GM10248 (cell line): ENCODE results near the gene FAM3B.

ENCODE experiments used
- CTCF ChIA-PET: fragments of 300-600 bp; sonication (Branson Sonifier 250); formaldehyde crosslinking; extraction: SDS; loops from one replicate; lab custom pipeline; 2021; ENCODE audit warnings: antibody characterized with exemption; lab: Yijun Ruan, JAX
- POLR2A ChIA-PET: fragments of 350-650 bp; sonication (Branson Sonifier 250); formaldehyde crosslinking; extraction: SDS; loops from one replicate; lab custom pipeline; 2020; ENCODE audit warnings: antibody characterized with exemption; lab: Yijun Ruan, JAX
- DNase-seq: peaks from one replicate; pipeline ENCODE4 v3.0.0; 2012; ENCODE audit errors: extremely low spot score
- TF ChIP-seq, protein P1 (sequence below): IDR thresholded peaks from 2 replicates; pipeline ENCODE4 v1.5.1; 2012; ENCODE audit warnings: mild to moderate bottlenecking, low read depth; ENCODE audit errors: extremely low read depth, missing control alignments, control extremely low read depth

Gene FAM3B

DNA sequence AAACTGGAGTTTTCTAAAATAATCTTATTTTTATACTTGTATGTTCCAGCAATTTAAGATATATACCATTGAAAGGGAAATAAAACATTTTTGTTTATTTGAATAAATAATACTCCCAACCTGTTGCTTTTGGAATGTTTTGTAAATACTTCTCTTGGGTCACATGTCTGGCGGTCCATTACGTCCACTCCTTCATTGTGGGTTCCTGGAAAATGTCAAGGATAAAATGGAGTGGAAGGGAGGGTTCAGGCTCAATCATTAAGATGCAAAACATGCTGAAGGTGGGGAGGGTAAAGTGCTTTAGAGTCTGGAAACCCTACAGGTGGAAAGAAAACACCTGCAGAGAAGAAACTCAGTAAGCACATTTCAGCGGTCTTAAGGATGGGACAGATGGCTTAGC, 34.2 kb upstream of the FAM3B start:
- TF ChIP-seq, protein P1, sequence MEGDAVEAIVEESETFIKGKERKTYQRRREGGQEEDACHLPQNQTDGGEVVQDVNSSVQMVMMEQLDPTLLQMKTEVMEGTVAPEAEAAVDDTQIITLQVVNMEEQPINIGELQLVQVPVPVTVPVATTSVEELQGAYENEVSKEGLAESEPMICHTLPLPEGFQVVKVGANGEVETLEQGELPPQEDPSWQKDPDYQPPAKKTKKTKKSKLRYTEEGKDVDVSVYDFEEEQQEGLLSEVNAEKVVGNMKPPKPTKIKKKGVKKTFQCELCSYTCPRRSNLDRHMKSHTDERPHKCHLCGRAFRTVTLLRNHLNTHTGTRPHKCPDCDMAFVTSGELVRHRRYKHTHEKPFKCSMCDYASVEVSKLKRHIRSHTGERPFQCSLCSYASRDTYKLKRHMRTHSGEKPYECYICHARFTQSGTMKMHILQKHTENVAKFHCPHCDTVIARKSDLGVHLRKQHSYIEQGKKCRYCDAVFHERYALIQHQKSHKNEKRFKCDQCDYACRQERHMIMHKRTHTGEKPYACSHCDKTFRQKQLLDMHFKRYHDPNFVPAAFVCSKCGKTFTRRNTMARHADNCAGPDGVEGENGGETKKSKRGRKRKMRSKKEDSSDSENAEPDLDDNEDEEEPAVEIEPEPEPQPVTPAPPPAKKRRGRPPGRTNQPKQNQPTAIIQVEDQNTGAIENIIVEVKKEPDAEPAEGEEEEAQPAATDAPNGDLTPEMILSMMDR: no peak
- DNase-seq: no peak
- ChIA-PET CTCF (interaction anchor here (0.8 to 5.0 kb wide), 49 partner anchors 8 to 983 kb away, joined by 3 to 90 read pairs (median 5); partner anchors contain the start of gene MX1), POLR2A (interaction anchor here (1.1 kb wide), 1 partner anchor 87 kb away, joined by 3 read pairs; no protein-coding TSS in a partner anchor)

DNA sequence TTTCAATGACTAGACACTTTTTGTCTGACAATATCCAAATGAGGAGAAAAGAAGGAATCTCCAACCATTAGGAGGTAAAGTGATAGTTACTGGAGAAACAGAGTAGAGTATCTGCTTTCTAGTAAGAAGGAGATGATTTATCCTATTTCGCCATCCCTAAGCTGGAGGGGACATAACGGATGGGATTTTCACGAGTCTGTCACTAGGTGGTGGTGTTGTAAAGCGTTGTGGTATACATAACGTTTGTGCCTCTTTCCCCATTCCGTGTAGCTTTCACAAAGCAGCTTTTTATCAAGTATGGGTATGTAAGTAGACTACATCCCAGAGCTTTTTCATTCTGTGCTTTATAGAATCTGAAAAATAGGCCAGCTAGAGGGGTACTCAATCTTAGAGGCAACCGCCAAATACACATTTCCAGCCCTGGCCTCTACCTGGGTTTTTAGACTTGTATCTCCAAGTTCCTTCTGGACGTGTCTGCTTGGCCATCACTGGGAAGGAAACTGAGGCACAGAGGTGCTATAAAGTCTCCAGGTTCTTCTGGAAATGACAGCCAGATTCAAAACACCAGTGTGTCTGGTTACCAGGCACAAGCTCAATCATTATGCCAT, 33.3 kb upstream of the FAM3B start:
- DNase-seq: peak; percentile 77
- CTCF ChIA-PET: interaction anchor here (0.6 to 5.0 kb wide), 71 partner anchors 9 to 982 kb away, joined by 3 to 90 read pairs (median 5); partner anchors contain the start of genes FAM3B, MX1 and MX2
- POLR2A ChIA-PET: interaction anchor here (0.5 to 1.1 kb wide), 3 partner anchors 86 to 161 kb away, joined by 3 to 6 read pairs (median 3); partner anchors contain the start of gene MX1
- TF ChIP-seq, protein P1: peak; percentile 83

DNA sequence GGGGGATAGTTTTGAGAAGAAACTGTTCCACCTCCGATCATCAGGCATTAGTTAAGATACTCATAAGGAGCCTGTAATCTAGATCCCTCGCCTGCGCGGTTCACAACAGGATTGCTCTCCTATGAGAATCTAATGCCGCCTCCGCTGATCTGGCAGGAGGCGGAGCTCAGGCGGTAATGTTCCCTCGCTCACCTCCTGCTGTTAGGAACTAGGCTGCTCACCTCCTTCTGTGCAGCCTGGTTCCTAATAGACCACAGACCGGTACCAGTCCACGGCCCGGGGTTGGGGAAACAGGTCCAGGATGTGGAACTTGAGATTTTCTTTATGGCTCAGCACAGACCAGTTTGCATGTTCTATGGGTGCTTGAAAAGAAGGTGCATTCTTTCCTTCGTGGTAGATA, 27.2 kb upstream of the FAM3B start:
- DNase-seq: no peak
- TF ChIP-seq, protein P1: no peak
- CTCF ChIA-PET: no interaction called here
- POLR2A ChIA-PET: no interaction called here

DNA sequence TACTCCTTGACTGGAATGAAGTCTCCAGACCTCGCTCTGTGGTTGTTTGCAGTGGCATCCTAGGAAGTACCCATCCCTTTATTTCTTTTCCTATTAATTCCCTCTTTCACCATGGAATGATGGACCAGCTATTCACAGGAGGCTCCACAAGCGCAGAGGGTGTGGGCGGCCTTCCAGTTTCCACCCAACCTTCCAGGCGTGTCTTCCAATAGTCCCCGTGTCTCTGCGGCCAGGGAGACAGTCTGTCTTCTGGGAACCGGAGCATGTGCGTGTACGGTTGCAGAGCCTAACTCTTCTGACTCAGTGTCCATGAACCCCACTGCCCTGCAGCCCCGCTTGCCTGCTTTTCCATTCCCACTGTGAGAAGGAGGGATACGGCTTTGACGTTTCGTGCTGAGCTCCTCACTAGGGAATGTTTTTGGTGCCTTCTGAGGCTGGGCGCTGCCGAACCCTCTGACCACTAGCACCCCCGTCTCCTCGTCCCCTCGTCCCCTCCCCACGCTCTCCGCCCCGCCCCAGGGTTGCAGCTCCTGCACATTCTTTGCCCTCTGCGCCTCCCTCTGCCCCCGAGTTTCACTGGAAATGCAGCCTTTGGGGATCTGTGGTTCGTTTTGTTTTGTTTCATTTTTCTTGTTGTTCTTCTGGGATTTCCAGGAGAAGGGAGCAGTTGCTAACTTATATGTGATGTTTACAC, 26.3 kb upstream of the FAM3B start:
- CTCF ChIA-PET: interaction anchor here (1.5 kb wide), 1 partner anchor 10 kb away, joined by 3 read pairs; no protein-coding TSS in a partner anchor
- DNase-seq: no peak
- POLR2A ChIA-PET: no interaction called here
- TF ChIP-seq, protein P1: no peak

DNA sequence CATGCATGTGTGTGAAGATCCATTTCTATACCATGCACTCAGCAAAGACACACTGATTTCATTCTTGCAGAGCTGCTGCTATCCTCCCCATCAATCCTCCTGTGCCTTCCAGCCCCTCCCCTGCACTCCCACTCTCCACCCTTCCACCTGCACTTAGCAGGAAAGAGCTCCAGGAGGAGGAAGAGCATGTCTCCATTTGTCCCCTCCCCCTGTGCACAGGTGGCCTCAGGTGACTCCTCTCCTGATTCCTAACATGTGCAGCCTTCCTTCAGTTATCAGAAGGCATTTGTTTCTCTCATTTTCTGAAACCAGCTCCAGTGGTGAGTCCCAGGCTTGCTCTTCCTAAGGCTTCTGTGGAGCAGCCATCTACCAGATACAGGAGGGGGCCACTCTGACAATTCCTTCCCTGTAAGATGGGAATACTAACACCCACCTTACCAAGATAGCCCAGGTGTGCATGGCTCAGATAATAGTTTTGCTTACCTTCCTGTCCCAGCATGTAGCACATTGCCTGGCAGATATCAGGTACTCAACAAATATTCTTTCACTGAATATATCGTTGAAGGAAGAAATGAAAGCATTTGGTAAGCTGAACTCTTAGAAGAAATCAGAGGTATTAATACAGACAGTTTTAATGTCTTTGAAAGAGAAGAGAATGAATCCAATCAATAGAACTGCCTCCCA, 21.9 kb upstream of the FAM3B start:
- TF ChIP-seq, protein P1: no peak
- ChIA-PET CTCF (interaction anchor here (1.0 to 1.3 kb wide), 2 partner anchors 12 to 130 kb away, joined by 3 read pairs; no protein-coding TSS in a partner anchor), POLR2A (no interaction called here)
- DNase-seq: no peak

DNA sequence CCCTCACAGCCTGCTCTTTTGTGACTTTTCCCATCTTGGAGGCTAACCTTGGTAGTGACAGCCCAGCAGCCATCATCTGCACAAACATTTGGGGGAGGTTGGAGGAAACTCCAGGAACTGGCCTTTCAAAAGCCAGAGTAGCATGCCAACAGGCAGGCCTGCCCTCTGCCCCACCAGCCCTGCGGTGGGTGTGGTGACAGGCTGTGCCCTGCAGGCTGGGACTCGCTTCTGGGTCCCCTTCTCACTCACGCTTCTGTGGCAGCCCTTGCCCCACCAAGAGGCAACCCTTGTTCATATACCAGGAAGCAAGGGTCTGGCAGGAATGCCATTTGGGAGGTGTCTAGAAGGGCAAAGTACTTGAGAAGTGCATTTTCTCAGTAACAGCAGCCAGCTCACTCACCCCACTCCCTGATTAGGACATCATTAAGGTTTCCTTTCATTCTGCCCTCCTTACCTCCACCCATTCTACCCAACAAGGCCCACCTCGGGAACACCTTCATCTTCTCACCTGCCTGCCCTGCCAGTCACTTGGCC, 20.8 kb upstream of the FAM3B start:
- DNase-seq: no peak
- TF ChIP-seq, protein P1: no peak
- ChIA-PET CTCF (interaction anchor here (1.0 to 1.2 kb wide), 2 partner anchors 13 to 521 kb away, joined by 3 to 5 read pairs; no protein-coding TSS in a partner anchor), POLR2A (no interaction called here)
